Lower leg skin (tissue), 3 donors: ENCODE measurements around the gene COG8.

Experiments
- CTCF ChIP-seq, 3 donors: fragments of 450-650 bp; IDR thresholded peaks; one replicate each; pipeline ENCODE4 v1.5.1; 2016; ENCODE audit warnings: antibody characterized with exemption in 3 of 3, mild to moderate bottlenecking in 3 of 3, moderate library complexity in 2 of 3
- POLR2A ChIP-seq, 2 donors: fragments of 450-650 bp; IDR thresholded peaks; one replicate each; pipeline ENCODE4 v1.6.1; 2016 to 2017; ENCODE audit warnings: antibody characterized with exemption in 2 of 2, mild to moderate bottlenecking in 1 of 2, moderate library complexity in 1 of 2

GRCh38 chr16:69348222-69348621, 8.9 kb upstream of the COG8 start:
- TF ChIP-seq CTCF (IDR thresholded peaks at IDR 0.05) (no peak), POLR2A (IDR thresholded peaks at IDR 0.05) (no peak)
